GM23248 (cell line): ENCODE results near the gene CTF1. TPM values are rescaled to one million over a fixed set of nuclear protein-coding genes. Genes with fewer than 3 reads are reported as not detected.

Experiments used
- DNase-seq: peaks from one replicate; pipeline ENCODE4 v3.0.0-alpha.2; 2015
- H2AFZ ChIP-seq: fragments of 200-600 bp; sonication (generic); 2 replicates; pipeline ENCODE4 v1.6.1; 2016; ENCODE audit warnings: antibody characterized with exemption
- H3F3A ChIP-seq: fragments of 200-600 bp; sonication (generic); 2 replicates; pipeline ENCODE4 v1.6.1; 2016; ENCODE audit warnings: mild to moderate bottlenecking, antibody characterized with exemption, mixed run types; ENCODE audit not compliant: insufficient read depth
- H3K27ac ChIP-seq: fragments of 200-600 bp; sonication (generic); 2 replicates; pipeline ENCODE4 v1.5.1; 2016; ENCODE audit warnings: mild to moderate bottlenecking
- H3K27me3 ChIP-seq: fragments of 200-600 bp; sonication (generic); replicated peaks from 2 replicates; pipeline ENCODE4 v1.6.1; 2016; ENCODE audit warnings: mild to moderate bottlenecking; ENCODE audit not compliant: insufficient read depth
- H3K36me3 ChIP-seq: fragments of 200-600 bp; sonication (generic); 2 replicates; pipeline ENCODE4 v1.6.1; 2016; ENCODE audit warnings: low read depth, mild to moderate bottlenecking
- H3K4me1 ChIP-seq: fragments of 200-600 bp; sonication (generic); 2 replicates; pipeline ENCODE4 v1.6.1; 2016; ENCODE audit warnings: mild to moderate bottlenecking; ENCODE audit not compliant: insufficient read depth
- H3K4me2 ChIP-seq: fragments of 200-600 bp; sonication (generic); one replicate; pipeline ENCODE4 v1.6.1; 2016; ENCODE audit warnings: mild to moderate bottlenecking; ENCODE audit not compliant: unreplicated experiment
- H3K4me3 ChIP-seq: fragments of 200-600 bp; sonication (generic); 2 replicates; pipeline ENCODE4 v1.5.1; 2016; ENCODE audit warnings: mild to moderate bottlenecking
- H3K79me2 ChIP-seq: fragments of 200-600 bp; sonication (generic); 2 replicates; pipeline ENCODE4 v1.6.1; 2016; ENCODE audit warnings: mild to moderate bottlenecking; ENCODE audit not compliant: insufficient read depth
- H3K9ac ChIP-seq: fragments of 200-600 bp; sonication (generic); 2 replicates; pipeline ENCODE4 v1.6.1; 2016; ENCODE audit warnings: mild to moderate bottlenecking
- H3K9me2 ChIP-seq: fragments of 200-600 bp; sonication (generic); 2 replicates; pipeline ENCODE4 v1.6.1; 2016; ENCODE audit warnings: mixed run types, mild to moderate bottlenecking, moderate library complexity; ENCODE audit not compliant: insufficient read depth
- H3K9me3 ChIP-seq: fragments of 200-600 bp; sonication (generic); one replicate; pipeline ENCODE4 v1.6.1; 2017; ENCODE audit warnings: low read depth
- H4K20me1 ChIP-seq: fragments of 200-600 bp; sonication (generic); 2 replicates; pipeline ENCODE4 v1.6.0; 2016; ENCODE audit not compliant: insufficient read depth
- EZH2 ChIP-seq: fragments of 200-600 bp; sonication (generic); IDR thresholded peaks from 2 replicates; pipeline ENCODE4 v1.6.1; 2018; ENCODE audit warnings: antibody characterized with exemption, mild to moderate bottlenecking; ENCODE audit not compliant: insufficient read depth, poor library complexity, severe bottlenecking
- EZH2phosphoT487 ChIP-seq: fragments of 200-600 bp; sonication (generic); IDR thresholded peaks from 2 replicates; pipeline ENCODE4 v1.6.1; 2018; ENCODE audit warnings: antibody characterized with exemption, moderate library complexity, mild to moderate bottlenecking, low read depth; ENCODE audit not compliant: insufficient read depth
- WGBS, 2 experiments: methylation state at CpG; one replicate each; pipeline ENCODE4 v1.1.6; 2015 to 2017; ENCODE audit warnings: low lambda C conversion rate in 2 of 2, low coverage in 1 of 2; ENCODE audit errors: missing lambda C conversion rate in 2 of 2; 5-methylcytosine and 5-hydroxymethylcytosine counted together
- in situ Hi-C: fragments of 300-500 bp; cut with MboI; formaldehyde crosslinking; loops from 2 replicates; pipeline ENCODE4 v1.15.0; 2020
- polyA plus RNA-seq: library from polyadenylated mRNA; unstranded; fragments of >200 nt; fragmentation: Nextera tagmentation; extraction: Ambion mirVana; gene quantifications from 2 replicates; pipeline ENCODE4 v1.2.1, GENCODE V29; 2016
- total RNA-seq: library from RNA; depleted of rRNA; stranded (reverse); fragments of >200 nt; shearing (Covaris generic); gene quantifications from 2 replicates; pipeline ENCODE4 v1.2.3, GENCODE V29; 2014

CTF1 gene
- total and polyA plus RNA-seq, 2 experiments from 2014 or later, result 2.1 to 4.8 TPM

- no peaks in the 10 kb centered on the region for H3K9me2 ChIP-seq
- TF ChIP-seq EZH2, result no peak
- TF ChIP-seq EZH2phosphoT487, result no peak
- no peaks in the 10 kb centered on the region for H4K20me1 ChIP-seq
- H3K36me3 ChIP-seq, result no peaks in the 10 kb centered on the region
- no peak overlapping the region for H2AFZ ChIP-seq
- H3F3A ChIP-seq, result no peaks in the 10 kb centered on the region
- no peak overlapping the region for H3K9ac ChIP-seq
- no peak overlapping the region for H3K4me2 ChIP-seq
- H3K79me2 ChIP-seq, result no peaks in the 10 kb centered on the region
- no peaks in the 10 kb centered on the region for H3K4me1 ChIP-seq
- DNase-seq, result no peak
- WGBS, 2 experiments, result 82 to 86% methylated on average over 6 of the region's 6 CpGs
- in situ Hi-C loops, result no loop called here
- H3K4me3 ChIP-seq, result no peak overlapping the region
- no peak overlapping the region for H3K27ac ChIP-seq
- no peaks in the 10 kb centered on the region for H3K9me3 ChIP-seq
- no peaks in the 10 kb centered on the region for H3K27me3 ChIP-seq
Measured at GRCh38 chr16:30912794-30913412, 16.5 kb downstream of the CTF1 start.

- H3K4me3 ChIP-seq, result no peak overlapping the region
- H4K20me1 ChIP-seq, result no peaks in the 10 kb centered on the region
- no peaks in the 10 kb centered on the region for H3F3A ChIP-seq
- no peak overlapping the region for H3K27ac ChIP-seq
- H3K4me2 ChIP-seq, result no peak overlapping the region
- H2AFZ ChIP-seq, result no peak overlapping the region
- WGBS, 2 experiments, result 85 to 91% methylated on average over 3 of the region's 3 CpGs
- in situ Hi-C loops, result loop anchor here (5.0 kb wide), 1 partner anchor 73 kb away; no protein-coding TSS in a partner anchor
- no peak for TF ChIP-seq EZH2
- TF ChIP-seq EZH2phosphoT487, result no peak
- H3K36me3 ChIP-seq, result no peaks in the 10 kb centered on the region
- H3K79me2 ChIP-seq, result no peaks in the 10 kb centered on the region
- H3K9me2 ChIP-seq, result no peaks in the 10 kb centered on the region
- no peaks in the 10 kb centered on the region for H3K9me3 ChIP-seq
- H3K9ac ChIP-seq, result no peak overlapping the region
- no peaks in the 10 kb centered on the region for H3K4me1 ChIP-seq
- no peak for DNase-seq
- no peaks in the 10 kb centered on the region for H3K27me3 ChIP-seq
Measured at GRCh38 chr16:30914830-30915229, 18.4 kb downstream of the CTF1 start.

DNA sequence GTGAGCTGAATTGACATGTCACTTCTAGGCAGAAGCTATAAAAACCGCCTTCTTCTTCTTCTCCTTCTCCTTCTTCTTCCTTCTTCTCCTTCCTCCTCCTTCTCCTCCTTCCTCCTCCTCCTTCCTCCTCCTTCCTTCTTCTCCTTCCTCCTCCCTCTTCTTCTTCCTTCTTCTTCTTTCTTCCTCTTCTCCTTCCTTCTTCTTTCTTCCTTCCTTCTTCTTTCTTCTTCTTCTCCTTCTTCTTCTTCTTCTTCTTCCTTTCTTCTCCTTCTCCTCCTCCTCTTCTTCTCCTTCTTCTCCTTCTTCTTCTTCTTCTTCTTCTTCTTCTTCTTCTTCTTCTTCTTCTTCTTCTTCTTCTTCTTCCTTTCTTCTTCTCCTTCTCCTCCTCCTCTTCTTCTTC, 22.2 kb downstream of the CTF1 start:
- no peaks in the 10 kb centered on the region for H3K79me2 ChIP-seq
- in situ Hi-C loops, result loop anchor here (5.0 kb wide), 1 partner anchor 76 kb away; no protein-coding TSS in a partner anchor

DNA sequence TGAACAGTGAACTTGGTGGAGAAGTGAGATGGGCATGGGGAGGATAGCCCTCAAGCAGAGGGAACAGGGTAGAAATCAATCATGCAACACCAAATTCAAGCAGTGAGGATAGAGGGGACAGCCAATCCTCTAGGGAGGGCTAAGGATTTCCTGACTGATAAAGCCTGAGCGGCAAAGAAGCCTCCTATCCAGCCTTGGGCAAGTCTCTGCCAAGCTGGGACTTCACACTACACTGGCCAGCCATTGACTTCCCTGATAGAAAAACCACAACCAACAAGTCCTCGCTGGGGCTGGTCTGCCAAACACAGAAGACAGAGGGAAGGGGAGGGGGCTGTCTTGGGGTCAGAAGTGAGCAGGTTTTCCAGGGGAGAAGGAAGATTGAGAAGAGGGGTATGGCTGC, 24.5 kb downstream of the CTF1 start:
- Histone ChIP-seq H3K79me2 (peaks cover 7% of the 10 kb centered on the region), H2AFZ (no peak overlapping the region), H3K4me2 (no peak overlapping the region), H3K27me3 (no peaks in the 10 kb centered on the region), H3F3A (no peaks in the 10 kb centered on the region), H3K4me3 (no peak overlapping the region), H4K20me1 (no peaks in the 10 kb centered on the region), H3K9ac (no peak overlapping the region), H3K4me1 (peaks cover 7% of the 10 kb centered on the region; the same call in 1 of the 2 replicates), H3K36me3 (no peaks in the 10 kb centered on the region), H3K9me2 (no peaks in the 10 kb centered on the region), H3K9me3 (no peaks in the 10 kb centered on the region), H3K27ac (no peak overlapping the region)
- 88 to 94% methylated on average over 2 of the region's 2 CpGs for WGBS, 2 experiments
- no peak for DNase-seq
- TF ChIP-seq EZH2phosphoT487 (no peak), EZH2 (no peak)
- in situ Hi-C loops, result no loop called here

More for the DNA sequence above, 22.2 kb downstream of the CTF1 start:
- Histone ChIP-seq H3K4me1 (0 out of 2 replicates have a peak, but pooled peaks cover 3% of the 10 kb centered on the region), H3K9ac (no peak overlapping the region), H3K9me2 (no peaks in the 10 kb centered on the region), H3K4me3 (no peak overlapping the region), H3F3A (no peaks in the 10 kb centered on the region), H3K27me3 (no peaks in the 10 kb centered on the region), H4K20me1 (no peaks in the 10 kb centered on the region), H3K9me3 (no peaks in the 10 kb centered on the region), H2AFZ (no peak overlapping the region), H3K4me2 (no peak overlapping the region), H3K36me3 (no peaks in the 10 kb centered on the region), H3K27ac (no peak overlapping the region)
- no peak for DNase-seq
- TF ChIP-seq EZH2phosphoT487 (no peak), EZH2 (no peak)
- WGBS, 2 experiments, result 100% methylated on average over 1 of the region's 1 CpG
